Measurements from ENCODE around the gene HNRNPF. TPM values are rescaled to one million over a fixed set of nuclear protein-coding genes. Genes with fewer than 3 reads are reported as not detected.

Gene HNRNPF
- total RNA-seq, 1 donor from 2014 or later: 175 TPM

DNA sequence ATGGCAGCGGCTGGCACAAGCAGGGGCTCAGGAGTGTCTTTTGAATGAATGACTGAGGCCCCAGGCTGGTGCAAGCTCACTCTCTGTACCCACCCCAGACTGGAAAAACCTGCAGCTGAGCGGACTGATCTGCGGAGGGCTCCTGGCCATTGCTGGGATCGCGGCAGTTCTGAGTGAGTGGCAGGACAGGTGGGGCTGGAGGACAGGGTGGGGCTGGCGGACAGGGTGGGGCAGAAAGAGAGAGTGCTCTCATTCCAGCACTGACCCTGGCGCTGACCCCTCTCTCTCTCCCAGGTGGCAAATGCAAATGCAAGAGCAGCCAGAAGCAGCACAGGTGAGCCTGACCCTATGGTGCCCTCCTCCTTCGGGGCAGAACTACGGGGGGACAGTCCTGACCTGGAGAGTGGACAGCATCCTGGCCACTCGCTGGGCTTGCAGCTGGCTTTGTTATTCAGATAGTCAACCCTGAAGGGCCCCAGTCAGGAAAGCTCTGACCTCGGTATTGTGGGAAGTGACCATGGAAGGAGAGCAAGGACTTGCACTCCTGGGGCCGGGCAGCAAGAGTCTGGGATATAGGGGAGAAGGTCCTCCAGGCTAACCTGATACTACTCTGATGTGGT is 33.5 kb downstream of the HNRNPF start:
- peaks cover 6% of the 10 kb centered on the region for H3K27me3 Mint-ChIP-seq (ENCODE audit: insufficient read depth, low read depth)
- Histone ChIP-seq H3K36me3 (no peaks in the 10 kb centered on the region), H3K27ac (no peak overlapping the region), H3K4me1 (peaks cover 22% of the 10 kb centered on the region), H3K4me3 (no peak overlapping the region), H3K27me3 (no peaks in the 10 kb centered on the region), H3K4me2 (no peak overlapping the region), H2AFZ (replicated peaks) (no peak overlapping the region), H3K9ac (no peak overlapping the region), H3F3A (ENCODE audit: low read depth) (peaks cover 16% of the 10 kb centered on the region), H3K9me3 (ENCODE audit: low read depth) (no peaks in the 10 kb centered on the region), H3K79me2 (ENCODE audit: low read depth) (no peaks in the 10 kb centered on the region), H4K20me1 (ENCODE audit: low read depth) (no peaks in the 10 kb centered on the region)
- H3K9me3 Mint-ChIP-seq: no peaks in the 10 kb centered on the region
- H3K36me3 Mint-ChIP-seq: no peaks in the 10 kb centered on the region
- H3K4me1 Mint-ChIP-seq: peaks cover 18% of the 10 kb centered on the region
- H3K4me3 Mint-ChIP-seq: no peak overlapping the region
- DNase-seq (ENCODE audit: low spot score): no peak
- no peak overlapping the region for H3K27ac Mint-ChIP-seq
- TF ChIP-seq CTCF (IDR thresholded peaks at IDR 0.05) (no peak), EZH2 (IDR thresholded peaks at IDR 0.05) (no peak), EZH2phosphoT487 (IDR thresholded peaks at IDR 0.05) (no peak)

DNA sequence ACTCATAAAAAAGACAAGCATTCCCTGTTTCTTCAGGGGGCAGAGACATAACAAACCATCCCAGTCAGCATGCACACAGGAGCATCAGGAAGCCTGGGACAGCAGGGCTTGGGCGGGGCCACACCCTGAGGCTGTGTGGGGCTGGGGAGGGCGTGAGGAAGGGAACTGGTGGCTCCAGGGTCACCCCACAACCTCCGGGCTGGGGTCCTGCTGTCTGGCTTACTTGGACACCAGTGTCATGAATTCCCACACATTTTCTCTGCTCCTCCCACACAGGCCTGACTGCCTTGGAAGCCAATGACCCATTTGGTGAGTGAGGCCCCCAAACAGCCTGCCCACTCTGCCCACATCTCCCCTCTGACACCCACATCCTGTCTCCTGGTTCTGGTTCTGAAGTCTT is 34.8 kb downstream of the HNRNPF start:
- H3K9ac ChIP-seq: no peak overlapping the region
- peaks cover 22% of the 10 kb centered on the region for H3K4me1 ChIP-seq
- TF ChIP-seq EZH2 (IDR thresholded peaks at IDR 0.05): no peak
- no peak for TF ChIP-seq CTCF (IDR thresholded peaks at IDR 0.05)
- TF ChIP-seq EZH2phosphoT487 (IDR thresholded peaks at IDR 0.05): no peak
- H3K27ac ChIP-seq: no peak overlapping the region
- no peaks in the 10 kb centered on the region for H3K79me2 ChIP-seq (ENCODE audit: low read depth)
- no peak overlapping the region for H3K4me3 Mint-ChIP-seq
- H3K9me3 ChIP-seq (ENCODE audit: low read depth): no peaks in the 10 kb centered on the region
- no peak overlapping the region for H3K4me2 ChIP-seq
- H3K27me3 ChIP-seq: no peaks in the 10 kb centered on the region
- H2AFZ ChIP-seq (replicated peaks): no peak overlapping the region
- no peaks in the 10 kb centered on the region for H3K36me3 ChIP-seq
- H3K36me3 Mint-ChIP-seq: no peaks in the 10 kb centered on the region
- H3K27me3 Mint-ChIP-seq (ENCODE audit: insufficient read depth, low read depth): peaks cover 7% of the 10 kb centered on the region
- DNase-seq (ENCODE audit: low spot score): no peak
- peaks cover 18% of the 10 kb centered on the region for H3K4me1 Mint-ChIP-seq
- H4K20me1 ChIP-seq (ENCODE audit: low read depth): no peaks in the 10 kb centered on the region
- peaks cover 16% of the 10 kb centered on the region for H3F3A ChIP-seq (ENCODE audit: low read depth)
- no peak overlapping the region for H3K4me3 ChIP-seq
- H3K9me3 Mint-ChIP-seq: no peaks in the 10 kb centered on the region
- H3K27ac Mint-ChIP-seq: peak overlapping the region; percentile 91

DNA sequence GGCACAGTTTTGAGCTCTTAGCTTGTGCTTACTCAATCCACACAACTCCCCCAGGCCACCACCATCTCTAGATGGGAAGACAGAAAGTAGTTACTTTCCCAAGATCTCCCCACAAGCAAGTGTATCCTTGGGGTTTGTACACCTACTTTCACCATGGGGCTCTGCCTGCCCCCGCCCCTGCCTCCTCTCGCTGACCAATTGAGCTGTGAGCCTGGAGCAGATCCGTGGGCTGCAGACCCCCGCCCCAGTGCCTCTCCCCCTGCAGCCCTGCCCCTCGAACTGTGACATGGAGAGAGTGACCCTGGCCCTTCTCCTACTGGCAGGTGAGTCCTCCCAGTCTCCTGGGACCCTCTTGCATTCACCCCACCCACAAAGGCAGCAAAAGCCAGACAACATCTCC is 35.5 kb downstream of the HNRNPF start:
- H3K27ac ChIP-seq: no peak overlapping the region
- no peak overlapping the region for H2AFZ ChIP-seq (replicated peaks)
- no peak overlapping the region for H3K4me3 ChIP-seq
- no peaks in the 10 kb centered on the region for H3K27me3 ChIP-seq
- H3K4me2 ChIP-seq: peak overlapping the region; percentile 69
- no peaks in the 10 kb centered on the region for H3K79me2 ChIP-seq (ENCODE audit: low read depth)
- Mint-ChIP-seq H3K4me1 (peaks cover 18% of the 10 kb centered on the region), H3K9me3 (no peaks in the 10 kb centered on the region), H3K27ac (peak overlapping the region; percentile 91), H3K4me3 (no peak overlapping the region), H3K36me3 (no peaks in the 10 kb centered on the region), H3K27me3 (ENCODE audit: insufficient read depth, low read depth) (peaks cover 6% of the 10 kb centered on the region)
- H3F3A ChIP-seq (ENCODE audit: low read depth): peaks cover 16% of the 10 kb centered on the region
- H3K9me3 ChIP-seq (ENCODE audit: low read depth): no peaks in the 10 kb centered on the region
- no peaks in the 10 kb centered on the region for H4K20me1 ChIP-seq (ENCODE audit: low read depth)
- no peak for DNase-seq (ENCODE audit: low spot score)
- H3K9ac ChIP-seq: no peak overlapping the region
- peaks cover 22% of the 10 kb centered on the region for H3K4me1 ChIP-seq
- no peaks in the 10 kb centered on the region for H3K36me3 ChIP-seq
- no peak for TF ChIP-seq CTCF (IDR thresholded peaks at IDR 0.05)
- TF ChIP-seq EZH2phosphoT487 (IDR thresholded peaks at IDR 0.05): no peak
- no peak for TF ChIP-seq EZH2 (IDR thresholded peaks at IDR 0.05)

Measured in neural progenitor cell (in vitro differentiated cells).